ENCODE data around the gene PPP1R16B.

The PPP1R16B gene

DNA sequence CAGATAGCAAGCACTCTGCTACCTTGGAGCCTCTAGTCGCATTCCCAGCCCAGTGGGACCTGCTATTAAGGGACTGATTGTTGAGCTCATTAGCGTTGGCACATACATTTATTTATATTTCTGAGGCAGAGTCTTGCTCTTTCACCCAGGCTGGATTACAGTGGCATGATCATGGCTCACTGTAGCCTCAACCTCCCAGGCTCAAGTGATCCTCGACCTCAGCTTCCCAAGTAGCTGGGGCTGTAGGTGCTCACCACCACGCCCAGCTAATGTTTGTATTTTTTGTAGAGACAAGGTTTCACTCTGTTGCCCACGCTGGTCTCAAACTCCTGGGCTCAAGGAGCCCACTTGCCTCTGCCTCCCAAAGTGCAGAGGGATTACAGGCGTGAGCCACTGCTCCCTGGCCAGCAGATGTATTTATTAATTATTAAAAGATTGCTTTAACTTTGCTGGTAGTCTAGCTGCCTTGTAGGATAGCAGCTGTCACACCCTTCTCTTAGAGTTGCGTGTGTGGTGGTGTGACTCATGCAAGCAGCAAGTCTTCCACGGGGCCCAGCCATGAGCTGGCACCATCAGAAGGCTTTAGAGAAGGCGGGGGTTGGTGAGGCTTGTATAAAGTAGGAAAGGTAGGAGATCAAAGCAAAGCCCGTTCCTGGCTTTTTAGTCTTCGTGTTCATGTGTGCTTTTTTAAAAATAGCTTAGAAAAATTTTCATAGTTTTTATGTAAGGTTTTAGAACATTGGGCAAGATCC is 40.8 kb upstream of the PPP1R16B start:
- no peak overlapping the region for H3K4me3 ChIP-seq (ENCODE audit: low read length)
- TF ChIP-seq, protein P1, sequence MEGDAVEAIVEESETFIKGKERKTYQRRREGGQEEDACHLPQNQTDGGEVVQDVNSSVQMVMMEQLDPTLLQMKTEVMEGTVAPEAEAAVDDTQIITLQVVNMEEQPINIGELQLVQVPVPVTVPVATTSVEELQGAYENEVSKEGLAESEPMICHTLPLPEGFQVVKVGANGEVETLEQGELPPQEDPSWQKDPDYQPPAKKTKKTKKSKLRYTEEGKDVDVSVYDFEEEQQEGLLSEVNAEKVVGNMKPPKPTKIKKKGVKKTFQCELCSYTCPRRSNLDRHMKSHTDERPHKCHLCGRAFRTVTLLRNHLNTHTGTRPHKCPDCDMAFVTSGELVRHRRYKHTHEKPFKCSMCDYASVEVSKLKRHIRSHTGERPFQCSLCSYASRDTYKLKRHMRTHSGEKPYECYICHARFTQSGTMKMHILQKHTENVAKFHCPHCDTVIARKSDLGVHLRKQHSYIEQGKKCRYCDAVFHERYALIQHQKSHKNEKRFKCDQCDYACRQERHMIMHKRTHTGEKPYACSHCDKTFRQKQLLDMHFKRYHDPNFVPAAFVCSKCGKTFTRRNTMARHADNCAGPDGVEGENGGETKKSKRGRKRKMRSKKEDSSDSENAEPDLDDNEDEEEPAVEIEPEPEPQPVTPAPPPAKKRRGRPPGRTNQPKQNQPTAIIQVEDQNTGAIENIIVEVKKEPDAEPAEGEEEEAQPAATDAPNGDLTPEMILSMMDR (IDR thresholded peaks at IDR 0.05; ENCODE audit: insufficient read depth, low read depth, low read length, missing control alignments): no peak
- DNase-seq (ENCODE audit: low read depth): peak; percentile 96

DNA sequence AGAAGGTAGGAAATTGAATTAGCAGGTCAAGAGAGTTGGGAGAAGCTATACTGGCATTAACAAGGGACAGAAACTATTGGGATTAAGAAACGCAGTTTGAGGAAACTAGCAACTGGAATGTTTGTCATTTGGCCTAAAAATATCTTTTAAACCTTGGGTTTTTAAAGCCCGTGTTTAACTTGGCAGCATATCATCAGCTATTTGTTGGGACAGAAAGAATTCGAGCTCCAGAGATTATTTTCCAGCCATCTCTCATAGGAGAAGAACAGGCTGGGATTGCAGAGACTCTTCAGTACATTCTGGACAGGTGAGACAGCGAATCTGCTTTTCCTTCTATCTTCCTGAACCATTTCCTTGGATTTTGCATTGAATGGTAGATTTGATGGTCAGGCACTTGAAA is 39.4 kb upstream of the PPP1R16B start:
- H3K4me3 ChIP-seq (ENCODE audit: low read length): no peak overlapping the region
- no peak for DNase-seq (ENCODE audit: low read depth)
- TF ChIP-seq, protein P1 (IDR thresholded peaks at IDR 0.05; ENCODE audit: insufficient read depth, low read depth, low read length, missing control alignments): no peak

DNA sequence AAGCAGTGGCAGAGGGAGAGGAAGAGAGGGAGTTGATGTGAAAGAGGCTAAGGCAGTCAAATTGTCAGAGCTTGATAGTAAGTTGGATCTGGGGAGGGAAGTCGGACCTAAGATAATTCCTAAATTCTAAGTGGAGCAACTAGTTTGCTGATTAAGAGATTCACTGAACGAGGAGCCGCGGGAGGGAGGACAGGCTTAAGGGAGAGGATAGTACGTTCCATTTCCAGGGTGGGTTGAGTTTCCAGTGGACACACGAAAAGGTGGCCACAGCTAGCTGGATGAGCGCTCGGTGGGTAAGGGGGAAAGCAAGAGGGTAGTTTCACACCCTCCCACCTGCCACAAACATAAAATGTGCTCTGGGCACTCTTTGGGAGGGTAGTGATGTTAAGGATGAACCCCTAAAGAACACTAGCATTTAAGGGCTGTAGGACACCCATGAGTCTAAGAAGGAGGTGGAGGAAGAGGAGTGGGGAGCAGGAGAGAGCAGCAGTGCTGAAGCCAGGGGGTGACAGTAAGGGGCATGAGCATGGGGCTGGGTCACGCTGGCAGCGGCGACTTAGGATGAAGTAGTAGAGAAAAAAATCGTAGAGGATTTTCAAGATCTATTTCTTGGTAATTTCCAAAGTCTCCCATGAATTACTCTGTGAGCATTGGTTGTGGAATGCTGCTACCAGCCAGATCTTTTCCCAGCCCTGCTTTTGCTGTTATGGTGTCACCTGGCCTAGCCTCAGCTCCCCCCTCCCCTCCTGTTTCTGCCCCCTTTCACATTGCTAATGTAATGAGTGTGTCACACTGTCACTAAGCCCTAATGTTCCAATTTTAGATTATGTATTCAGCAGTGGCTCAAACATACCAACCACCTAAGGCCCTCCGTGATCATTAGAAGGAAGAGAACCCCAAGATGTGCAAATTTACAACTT is 35.9 kb upstream of the PPP1R16B start:
- TF ChIP-seq, protein P1 (IDR thresholded peaks at IDR 0.05; ENCODE audit: insufficient read depth, low read depth, low read length, missing control alignments): no peak

DNA sequence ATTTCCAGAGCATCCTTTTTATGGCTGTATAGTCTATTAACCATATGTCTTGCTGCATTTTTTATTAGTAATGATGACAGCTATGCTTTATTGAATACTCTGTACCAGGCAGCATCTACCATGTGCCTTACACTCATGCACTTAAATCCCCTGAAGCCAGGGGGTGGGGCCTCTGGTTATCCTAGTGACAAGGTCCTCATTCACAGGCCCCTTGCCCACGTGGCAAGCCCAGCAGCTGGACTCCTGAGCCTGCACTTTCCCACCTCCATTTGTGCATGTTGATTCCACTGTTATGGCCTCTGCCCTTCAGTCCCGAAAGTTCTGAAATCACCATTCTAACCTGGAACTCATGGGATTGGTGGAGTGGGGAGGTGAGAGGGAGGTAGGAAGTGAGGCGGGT is 35.0 kb upstream of the PPP1R16B start:
- H3K4me3 ChIP-seq (ENCODE audit: low read length): no peak overlapping the region
- TF ChIP-seq, protein P1 (IDR thresholded peaks at IDR 0.05; ENCODE audit: insufficient read depth, low read depth, low read length, missing control alignments): no peak
- DNase-seq (ENCODE audit: low read depth): no peak

More for the DNA sequence above, 35.9 kb upstream of the PPP1R16B start:
- no peak overlapping the region for H3K4me3 ChIP-seq (ENCODE audit: low read length)
- DNase-seq (ENCODE audit: low read depth): no peak

DNA sequence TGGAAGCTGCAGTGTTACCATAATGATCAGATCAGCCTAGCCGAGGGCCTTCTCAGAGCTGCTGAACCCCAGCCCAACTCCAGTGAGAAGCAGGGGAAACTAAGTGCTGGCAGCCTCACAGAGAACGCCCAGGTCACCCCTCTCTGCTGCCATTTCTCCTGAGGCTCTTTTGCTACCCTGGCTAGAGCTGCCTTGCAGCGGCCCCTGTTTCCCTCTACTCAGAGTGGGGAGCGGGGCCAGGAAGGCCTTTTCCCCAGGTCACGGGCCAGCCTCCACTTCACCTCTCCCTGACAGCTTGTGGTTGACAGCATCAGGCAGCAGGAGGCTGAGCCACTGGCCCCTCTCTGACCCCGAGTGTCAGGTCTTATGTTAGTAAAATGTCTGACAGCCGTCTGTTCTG is 34.5 kb upstream of the PPP1R16B start:
- no peak overlapping the region for H3K4me3 ChIP-seq (ENCODE audit: low read length)
- DNase-seq (ENCODE audit: low read depth): no peak
- TF ChIP-seq, protein P1 (IDR thresholded peaks at IDR 0.05; ENCODE audit: insufficient read depth, low read depth, low read length, missing control alignments): no peak

DNA sequence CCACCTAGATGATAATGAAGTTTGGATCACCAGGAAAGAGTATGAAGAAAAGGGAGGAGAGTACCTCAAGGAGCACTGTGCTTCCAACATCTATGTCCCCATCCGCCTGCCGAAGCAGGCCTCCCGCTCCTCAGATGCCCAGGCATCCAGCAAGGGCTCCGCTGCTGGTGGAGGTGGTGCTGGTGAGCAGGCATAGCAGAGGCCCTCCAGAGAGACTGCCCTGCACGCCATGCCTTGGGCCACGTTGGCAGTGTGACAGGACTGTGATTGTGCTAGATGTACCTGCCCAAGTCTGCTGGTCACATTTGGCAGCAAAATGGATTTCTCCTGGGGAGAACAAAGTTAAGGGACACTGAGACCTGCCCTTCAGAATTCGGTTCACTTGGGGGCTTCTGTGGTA is 33.9 kb upstream of the PPP1R16B start:
- no peak overlapping the region for H3K4me3 ChIP-seq (ENCODE audit: low read length)
- TF ChIP-seq, protein P1 (IDR thresholded peaks at IDR 0.05; ENCODE audit: insufficient read depth, low read depth, low read length, missing control alignments): no peak
- no peak for DNase-seq (ENCODE audit: low read depth)

Measured in epithelial cell of esophagus (primary cell).